Kidney epithelial cell (primary cell): Measurements from ENCODE around the gene GGNBP2. TPM values are rescaled to one million over a fixed set of nuclear protein-coding genes. Genes with fewer than 3 reads are reported as not detected.

ENCODE experiments used
- DNase-seq: peaks from one replicate; pipeline ENCODE4 v3.0.0-alpha.2; 2010; ENCODE audit warnings: low read depth
- H3K27me3 ChIP-seq: 2 replicates; pipeline ENCODE4 v1.6.0; 2011; ENCODE audit warnings: low read length; ENCODE audit not compliant: control insufficient read depth, insufficient read depth
- H3K36me3 ChIP-seq: 2 replicates; pipeline ENCODE4 v1.5.1; 2011; ENCODE audit warnings: low read length; ENCODE audit not compliant: control insufficient read depth, insufficient read depth
- H3K4me3 ChIP-seq: 2 replicates; pipeline ENCODE4 v1.5.1; 2011; ENCODE audit warnings: low read depth, mild to moderate bottlenecking, control low read depth, low read length
- CTCF ChIP-seq: IDR thresholded peaks from 2 replicates; pipeline ENCODE4 v1.5.1; 2011; ENCODE audit warnings: mild to moderate bottlenecking, moderate library complexity, low read length, control low read depth, inconsistent platforms; ENCODE audit not compliant: insufficient read depth, poor library complexity, severe bottlenecking
- total RNA-seq: library from RNA; depleted of rRNA; stranded (reverse); fragments of >200 nt; gene quantifications from 2 replicates; pipeline ENCODE4 v1.2.3, GENCODE V29; 2015

Gene GGNBP2
- total RNA-seq, 1 donor from 2014 or later: 38.2 TPM

- H3K27me3 ChIP-seq: no peaks in the 10 kb centered on the region
- H3K4me3 ChIP-seq: no peak overlapping the region
- H3K36me3 ChIP-seq: no peaks in the 10 kb centered on the region
- no peak for TF ChIP-seq CTCF
- DNase-seq: no peak
Measured at GRCh38 chr17:36550491-36551417, 6.0 kb downstream of the GGNBP2 start.

- H3K36me3 ChIP-seq: no peaks in the 10 kb centered on the region
- DNase-seq: no peak
- no peak for TF ChIP-seq CTCF
- H3K27me3 ChIP-seq: no peaks in the 10 kb centered on the region
- no peak overlapping the region for H3K4me3 ChIP-seq
Measured at GRCh38 chr17:36553459-36553858, 8.7 kb downstream of the GGNBP2 start.

- no peaks in the 10 kb centered on the region for H3K27me3 ChIP-seq
- TF ChIP-seq CTCF: no peak
- no peak overlapping the region for H3K4me3 ChIP-seq
- no peaks in the 10 kb centered on the region for H3K36me3 ChIP-seq
- no peak for DNase-seq
Measured at GRCh38 chr17:36566081-36566480, 21.4 kb downstream of the GGNBP2 start.

- DNase-seq: no peak
- no peak for TF ChIP-seq CTCF
- H3K4me3 ChIP-seq: no peak overlapping the region
- no peaks in the 10 kb centered on the region for H3K27me3 ChIP-seq
- H3K36me3 ChIP-seq: peaks cover 2% of the 10 kb centered on the region
Measured at GRCh38 chr17:36575028-36575427, 30.3 kb downstream of the GGNBP2 start.

- DNase-seq: no peak
- Histone ChIP-seq H3K36me3 (peaks cover 2% of the 10 kb centered on the region), H3K4me3 (no peak overlapping the region), H3K27me3 (no peaks in the 10 kb centered on the region)
- no peak for TF ChIP-seq CTCF
Measured at GRCh38 chr17:36576793-36577192, 32.1 kb downstream of the GGNBP2 start.
